ENCODE measurements around the gene UBE2G2.

UBE2G2 gene

GRCh38 chr21:44734841-44735240, 66.8 kb downstream of the UBE2G2 start:
- TF ChIP-seq CTCF (IDR thresholded peaks at IDR 0.05; ENCODE audit: insufficient read depth, low read length, poor library complexity, severe bottlenecking): no peak
- Histone ChIP-seq H3K4me3 (replicated peaks; ENCODE audit: low read depth, low read length) (no peak overlapping the region), H3K36me3 (ENCODE audit: control insufficient read depth, insufficient read depth, low read length) (no peaks in the 10 kb centered on the region), H3K27me3 (replicated peaks; ENCODE audit: control insufficient read depth, insufficient read depth, low read length) (peaks cover 2% of the 10 kb centered on the region; the same call in 1 of the 2 replicates)
- DNase-seq (ENCODE audit: extremely low read depth, insufficient read length): no peak

GRCh38 chr21:44734026-44734745, 67.4 kb downstream of the UBE2G2 start:
- Histone ChIP-seq H3K4me3 (replicated peaks; ENCODE audit: low read depth, low read length) (no peak overlapping the region), H3K36me3 (ENCODE audit: control insufficient read depth, insufficient read depth, low read length) (no peaks in the 10 kb centered on the region), H3K27me3 (replicated peaks; ENCODE audit: control insufficient read depth, insufficient read depth, low read length) (peaks cover 2% of the 10 kb centered on the region; the same call in 1 of the 2 replicates)
- TF ChIP-seq CTCF (IDR thresholded peaks at IDR 0.05; ENCODE audit: insufficient read depth, low read length, poor library complexity, severe bottlenecking): no peak
- no peak for DNase-seq (ENCODE audit: extremely low read depth, insufficient read length)

GRCh38 chr21:44732956-44733355, 68.7 kb downstream of the UBE2G2 start:
- peaks cover 2% of the 10 kb centered on the region; the same call in 1 of the 2 replicates for H3K27me3 ChIP-seq (replicated peaks; ENCODE audit: control insufficient read depth, insufficient read depth, low read length)
- no peak overlapping the region for H3K4me3 ChIP-seq (replicated peaks; ENCODE audit: low read depth, low read length)
- no peak for DNase-seq (ENCODE audit: extremely low read depth, insufficient read length)
- H3K36me3 ChIP-seq (ENCODE audit: control insufficient read depth, insufficient read depth, low read length): no peaks in the 10 kb centered on the region
- TF ChIP-seq CTCF (IDR thresholded peaks at IDR 0.05; ENCODE audit: insufficient read depth, low read length, poor library complexity, severe bottlenecking): no peak

- DNase-seq (ENCODE audit: extremely low read depth, insufficient read length): no peak
- H3K36me3 ChIP-seq (ENCODE audit: control insufficient read depth, insufficient read depth, low read length): no peaks in the 10 kb centered on the region
- H3K4me3 ChIP-seq (replicated peaks; ENCODE audit: low read depth, low read length): no peak overlapping the region
- peaks cover 2% of the 10 kb centered on the region; the same call in 1 of the 2 replicates for H3K27me3 ChIP-seq (replicated peaks; ENCODE audit: control insufficient read depth, insufficient read depth, low read length)
- TF ChIP-seq CTCF (IDR thresholded peaks at IDR 0.05; ENCODE audit: insufficient read depth, low read length, poor library complexity, severe bottlenecking): no peak
Measured at GRCh38 chr21:44732263-44732662, 69.4 kb downstream of the UBE2G2 start.

GRCh38 chr21:44730951-44731579, 70.6 kb downstream of the UBE2G2 start:
- Histone ChIP-seq H3K27me3 (replicated peaks; ENCODE audit: control insufficient read depth, insufficient read depth, low read length) (peaks cover 2% of the 10 kb centered on the region; the same call in 1 of the 2 replicates), H3K36me3 (ENCODE audit: control insufficient read depth, insufficient read depth, low read length) (no peaks in the 10 kb centered on the region), H3K4me3 (replicated peaks; ENCODE audit: low read depth, low read length) (no peak overlapping the region)
- no peak for TF ChIP-seq CTCF (IDR thresholded peaks at IDR 0.05; ENCODE audit: insufficient read depth, low read length, poor library complexity, severe bottlenecking)
- DNase-seq (ENCODE audit: extremely low read depth, insufficient read length): no peak

Data from GM06990 (cell line).